Tongue (tissue), 2 donors: Measurements from ENCODE around the gene SPIN4. TPM values are rescaled to one million over a fixed set of nuclear protein-coding genes. Genes with fewer than 3 reads are reported as not detected.
A peak's percentile ranks its signal among the peaks of the same experiment; 100 is the strongest.
"Not testable (repeated sequence)": the region's sequence is repeated elsewhere in the genome, so short reads cannot be mapped to it uniquely, and the experiment has no call there.

Source experiments
- DNase-seq: peaks from one replicate; pipeline ENCODE4 v3.0.0-alpha.2; 2015
- total RNA-seq: library from RNA; depleted of rRNA; stranded (reverse); fragments of >200 nt; gene quantifications from one replicate; pipeline ENCODE4 v1.2.3, GENCODE V29; 2014

SPIN4 gene
- total RNA-seq, result 9.8 TPM

DNA sequence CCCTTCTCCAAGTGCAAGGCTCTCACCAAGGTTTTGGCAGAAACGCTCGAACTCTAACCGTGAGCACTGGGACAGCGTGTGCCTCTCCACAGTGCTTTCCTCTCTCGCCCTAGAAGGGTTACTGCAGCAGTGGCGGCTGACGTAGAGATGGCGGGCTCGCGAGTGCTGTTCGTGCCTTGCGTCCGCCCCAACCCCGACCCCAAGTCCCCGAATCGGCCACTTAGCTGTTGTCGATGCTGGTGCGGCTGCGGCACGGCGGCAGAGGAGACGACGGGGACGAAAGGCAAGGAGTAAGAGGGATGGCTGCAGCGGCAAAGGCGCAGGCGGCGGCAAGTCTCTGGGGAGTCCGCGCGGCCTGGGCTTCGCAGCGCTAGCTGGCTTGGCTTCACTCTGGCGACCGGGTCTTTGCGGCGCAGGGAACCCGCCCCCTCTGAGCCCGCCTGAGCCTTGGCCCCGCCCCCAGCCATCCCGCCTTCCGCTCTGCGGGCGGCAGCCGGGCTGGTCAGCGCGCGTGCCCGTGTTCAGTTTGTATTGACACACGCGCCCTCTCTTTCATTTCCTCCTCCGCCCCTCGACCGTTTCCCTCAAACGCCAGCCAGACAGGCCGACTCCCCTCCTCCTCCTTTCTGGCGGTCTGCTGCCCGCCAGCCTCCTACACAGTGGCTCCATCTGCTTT lies at the start of gene SPIN4:
SPIN4 (minus strand) TSS at position 392 of the 676 bp plus-strand sequence. CDS start 513 bp downstream, outside the sequence.
- DNase-seq, result peak; percentile 92

GRCh38 chrX:63400340-63400739 lies 49.2 kb upstream of the SPIN4 start:
- no peak for DNase-seq

DNA sequence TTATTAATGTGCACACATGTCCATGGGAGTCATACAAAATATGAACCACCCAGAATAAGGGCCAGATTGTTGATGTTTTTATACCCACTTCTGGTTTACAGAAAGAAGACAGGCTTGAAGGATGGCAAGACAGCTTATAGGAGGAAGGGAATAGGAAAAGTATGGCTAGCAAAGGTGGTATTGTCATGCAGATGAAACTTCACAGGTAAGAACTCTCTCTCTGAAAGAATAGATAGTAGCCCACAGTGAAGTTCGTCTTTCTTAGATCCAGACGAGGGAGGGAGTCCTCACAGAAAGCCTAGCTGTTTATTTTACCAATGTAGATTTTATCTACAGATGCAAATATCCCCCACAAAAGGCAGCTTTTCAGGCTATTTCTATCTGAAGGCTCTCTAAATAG lies 43.7 kb upstream of the SPIN4 start:
- no peak for DNase-seq

DNA sequence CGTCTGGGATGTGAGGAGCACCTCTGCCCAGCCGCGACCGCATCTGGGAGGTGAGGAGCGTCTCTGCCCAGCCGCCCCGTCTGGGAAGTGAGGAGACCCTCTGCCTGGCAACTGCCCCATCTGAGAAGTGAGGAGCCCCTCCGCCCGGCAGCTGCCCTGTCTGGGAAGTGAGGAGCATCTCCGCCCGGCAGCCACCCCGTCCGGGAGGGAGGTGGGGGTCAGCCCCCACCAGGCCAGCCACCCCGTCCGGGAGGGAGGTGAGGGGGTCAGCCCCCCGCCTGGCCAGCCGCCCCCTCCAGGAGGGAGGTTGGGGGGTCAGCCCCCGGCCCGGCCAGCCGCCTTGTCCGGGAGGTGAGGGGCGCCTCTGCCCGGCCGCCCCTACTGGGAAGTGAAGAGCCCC lies 42.0 kb upstream of the SPIN4 start:
- not testable (repeated sequence) for DNase-seq

DNA sequence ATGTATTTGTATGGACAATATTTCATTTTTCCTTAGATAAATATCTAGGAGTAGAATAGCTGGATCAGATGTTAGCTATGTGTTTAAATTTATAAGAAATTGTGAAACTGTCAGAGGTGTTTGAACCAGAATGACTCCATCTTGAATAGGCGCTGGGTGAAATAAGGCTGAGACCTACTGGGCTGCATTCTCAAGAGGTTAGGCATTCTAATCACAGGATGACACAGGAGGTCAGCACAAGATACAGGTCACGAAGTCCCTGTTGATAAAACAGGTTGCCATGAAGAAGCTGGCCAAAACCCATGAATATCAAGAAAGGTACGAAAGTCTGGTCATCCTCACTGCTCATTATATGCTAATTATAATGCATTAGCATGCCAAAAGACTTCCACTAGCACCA lies 36.3 kb upstream of the SPIN4 start:
- no peak for DNase-seq

- DNase-seq, result not testable (repeated sequence)
Observed at GRCh38 chrX:63384263-63384662, 33.1 kb upstream of the SPIN4 start.

DNA sequence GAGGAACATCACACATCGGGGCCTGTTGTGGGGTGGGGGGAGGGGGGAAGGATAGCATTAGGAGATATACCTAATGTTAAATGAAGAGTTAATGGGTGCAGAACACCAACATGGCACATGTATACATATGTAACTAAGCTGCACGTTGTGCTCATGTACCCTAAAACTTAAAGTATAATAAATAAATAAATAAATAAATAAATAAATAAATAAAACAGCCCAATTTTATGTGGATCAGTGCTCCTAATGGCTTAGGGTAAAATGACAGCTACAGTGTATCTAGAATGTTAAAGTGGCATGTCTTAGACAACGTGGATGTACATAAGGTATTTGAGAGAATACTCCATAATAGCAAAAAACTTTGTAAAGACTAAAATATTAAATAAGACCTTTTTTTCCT lies 21.9 kb upstream of the SPIN4 start:
- not testable (repeated sequence) for DNase-seq

DNA sequence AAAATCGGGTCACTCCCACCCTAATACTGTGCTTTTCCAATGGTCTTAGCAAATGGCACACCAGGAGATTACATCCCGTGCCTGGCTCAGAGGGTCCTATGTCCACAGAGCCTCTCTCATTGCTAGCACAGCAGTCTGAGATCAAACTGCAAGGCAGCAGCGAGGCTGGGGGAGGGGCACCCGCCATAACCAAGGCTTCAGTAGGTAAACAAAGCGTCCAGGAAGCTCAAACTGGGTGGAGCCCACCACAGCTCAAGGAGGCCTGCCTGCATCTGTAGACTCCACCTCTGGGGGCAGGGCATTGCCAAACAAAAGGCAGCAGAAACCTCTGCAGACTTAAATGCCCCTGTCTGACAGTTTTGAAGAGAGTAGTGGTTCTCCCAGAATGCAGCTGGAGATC lies 16.6 kb upstream of the SPIN4 start:
- not testable (repeated sequence) for DNase-seq

- DNase-seq, result no peak
Observed at GRCh38 chrX:63363788-63364187, 12.7 kb upstream of the SPIN4 start.

GRCh38 chrX:63361494-63361893 lies 10.4 kb upstream of the SPIN4 start:
- DNase-seq, result no peak

DNA sequence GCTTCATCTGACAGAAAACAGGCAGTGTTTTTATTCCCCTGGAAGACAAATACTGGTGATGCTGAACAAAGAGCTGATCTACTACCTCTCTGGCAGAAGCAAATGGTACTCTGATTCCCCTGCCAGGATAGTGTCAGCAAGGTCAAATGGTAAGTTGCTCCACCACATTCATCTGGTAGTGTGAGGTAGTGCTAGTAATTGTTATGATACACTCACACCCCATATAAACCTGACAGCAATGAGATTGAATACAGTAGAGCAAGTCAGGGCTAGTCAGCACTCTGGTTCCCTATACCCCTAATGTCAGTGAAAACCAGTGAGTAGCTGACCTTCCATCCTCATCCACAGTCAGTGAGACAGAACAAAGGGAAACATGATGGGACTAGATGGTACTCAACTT lies 3.4 kb upstream of the SPIN4 start:
- DNase-seq, result no peak

GRCh38 chrX:63350465-63350877 lies 661 bp downstream of the SPIN4 start:
- DNase-seq, result peak; percentile 41

- peak; percentile 43 for DNase-seq
Observed at GRCh38 chrX:63349307-63349706, 1.8 kb downstream of the SPIN4 start.

DNA sequence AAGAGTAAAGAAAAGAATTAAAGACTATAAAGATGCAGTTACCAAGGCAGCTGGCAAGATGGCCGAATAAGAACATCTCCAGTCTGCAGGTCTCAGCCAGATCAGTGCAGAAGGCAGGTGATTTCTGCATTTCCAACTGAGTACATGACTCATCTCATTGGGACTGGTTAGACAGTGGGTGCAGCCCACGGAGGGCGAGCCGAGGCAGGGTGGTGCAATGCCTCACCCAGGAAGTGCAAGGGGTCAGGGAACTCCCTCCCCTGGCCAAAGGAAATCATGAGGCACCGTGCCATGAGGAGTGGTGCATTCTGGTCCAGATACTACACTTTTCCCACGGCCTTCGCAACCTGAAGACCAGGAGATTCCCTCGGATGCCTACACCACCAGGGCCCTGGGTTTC lies 20.5 kb downstream of the SPIN4 start:
- DNase-seq, result no peak

- DNase-seq, result no peak
Observed at GRCh38 chrX:63327788-63328187, 23.3 kb downstream of the SPIN4 start.

DNA sequence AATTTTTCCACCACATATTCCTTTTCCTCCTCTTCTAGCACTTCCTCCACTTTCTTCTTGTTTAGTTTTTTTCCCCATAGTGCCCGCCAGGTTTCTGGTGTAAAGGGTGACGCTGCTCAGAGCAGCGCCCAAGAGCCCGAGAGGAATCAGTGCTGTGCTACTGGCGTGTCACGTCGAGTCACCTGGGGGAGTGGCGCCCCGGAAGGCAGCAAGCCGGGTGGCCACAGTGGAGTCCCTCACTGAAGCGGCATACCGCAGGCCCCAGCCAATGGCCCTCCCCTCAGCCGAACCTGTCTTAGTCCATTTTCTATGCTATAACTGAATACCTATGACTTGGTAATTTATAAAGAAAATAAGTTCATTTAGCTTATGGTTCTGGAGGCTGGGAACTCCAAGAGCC lies 51.5 kb downstream of the SPIN4 start:
- DNase-seq, result no peak
